Activated T-helper 1 cell treated with anti-CD3 and anti-CD28 coated beads, Interleukin-12 subunit alpha, Interleukin-12 subunit beta, Interleukin-2, Interleukin-4 antibody, amounts not matched to agents 30 ng/mL and 10 ng/mL and 1 ng/mL, durations not matched to agents 14 hours and 24 hours and 36 hours (primary cell): Measurements from ENCODE around the gene MRPS17. TPM values are rescaled to one million over a fixed set of nuclear protein-coding genes. Genes with fewer than 3 reads are reported as not detected.

Experiments
- DNase-seq: peaks from one replicate; pipeline ENCODE4 v3.0.0; 2021; ENCODE audit warnings: low spot score
- H3K27ac Mint-ChIP-seq: one replicate; pipeline ENCODE4 v1.8.0; 2021; ENCODE audit warnings: mild to moderate bottlenecking, mixed read lengths
- H3K27me3 Mint-ChIP-seq: one replicate; pipeline ENCODE4 v1.8.0; 2022; ENCODE audit warnings: mild to moderate bottlenecking, moderate library complexity, mixed read lengths; ENCODE audit not compliant: insufficient read depth
- H3K36me3 Mint-ChIP-seq: one replicate; pipeline ENCODE4 v1.8.0; 2021; ENCODE audit warnings: low read depth, mixed read lengths
- H3K4me1 Mint-ChIP-seq: one replicate; pipeline ENCODE4 v1.8.0; 2021; ENCODE audit warnings: low read depth, mixed read lengths
- H3K4me3 Mint-ChIP-seq: one replicate; pipeline ENCODE4 v1.8.0; 2021; ENCODE audit warnings: mild to moderate bottlenecking, moderate library complexity, mixed read lengths
- H3K9me3 Mint-ChIP-seq: one replicate; pipeline ENCODE4 v1.8.0; 2021; ENCODE audit warnings: mixed read lengths
- intact Hi-C: fragments of 100-400 bp; cut with micrococcal nuclease; formaldehyde crosslinking; loops from one replicate; pipeline ENCODE4 v1.15.1; 2024
- total RNA-seq: library from RNA; stranded (reverse); gene quantifications from 2 replicates; pipeline ENCODE4 v1.2.3, GENCODE V29; 2022

Gene MRPS17
- total RNA-seq, 1 donor from 2014 or later = 38.2 TPM

DNA sequence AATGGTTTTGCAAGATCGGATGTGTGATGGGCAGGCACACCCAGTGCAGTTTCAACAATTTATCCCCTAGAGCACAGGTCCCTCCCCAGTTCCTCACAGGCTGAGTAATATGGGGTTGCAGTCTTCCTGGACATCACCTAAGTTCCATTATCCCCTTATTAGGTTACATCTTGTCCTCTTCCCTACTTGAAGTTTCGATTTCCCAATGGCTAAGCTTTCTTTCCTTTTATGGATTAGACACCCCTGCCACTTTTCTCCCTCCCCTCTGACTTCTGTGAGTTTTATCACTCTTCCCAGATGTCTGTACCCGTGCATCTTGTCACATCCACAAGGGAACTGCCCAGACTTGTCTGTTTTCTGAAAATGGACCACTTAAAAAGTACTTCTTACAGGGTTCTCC lies 10.3 kb downstream of the MRPS17 start:
- Mint-ChIP-seq H3K27me3 (no peaks in the 10 kb centered on the region), H3K27ac (no peak overlapping the region), H3K4me3 (no peak overlapping the region), H3K9me3 (no peaks in the 10 kb centered on the region), H3K4me1 (peaks cover 20% of the 10 kb centered on the region), H3K36me3 (peaks cover 7% of the 10 kb centered on the region)
- DNase-seq = no peak
- intact Hi-C loops = loop anchor here (10.0 kb wide), 1 partner anchor 527 kb away; no protein-coding TSS in a partner anchor

- intact Hi-C loops = loop anchor here (1.0 to 10.0 kb wide), 4 partner anchors 12 to 529 kb away; partner anchors contain the start of genes CCT6A, MRPS17 and PSPH
- Mint-ChIP-seq H3K36me3 (peaks cover 7% of the 10 kb centered on the region), H3K27ac (peak overlapping the region; percentile 51), H3K4me1 (peaks cover 20% of the 10 kb centered on the region), H3K9me3 (no peaks in the 10 kb centered on the region), H3K27me3 (no peaks in the 10 kb centered on the region), H3K4me3 (peak overlapping the region; percentile 77)
- no peak for DNase-seq
Measured at GRCh38 chr7:55963584-55964168, 12.0 kb downstream of the MRPS17 start.

DNA sequence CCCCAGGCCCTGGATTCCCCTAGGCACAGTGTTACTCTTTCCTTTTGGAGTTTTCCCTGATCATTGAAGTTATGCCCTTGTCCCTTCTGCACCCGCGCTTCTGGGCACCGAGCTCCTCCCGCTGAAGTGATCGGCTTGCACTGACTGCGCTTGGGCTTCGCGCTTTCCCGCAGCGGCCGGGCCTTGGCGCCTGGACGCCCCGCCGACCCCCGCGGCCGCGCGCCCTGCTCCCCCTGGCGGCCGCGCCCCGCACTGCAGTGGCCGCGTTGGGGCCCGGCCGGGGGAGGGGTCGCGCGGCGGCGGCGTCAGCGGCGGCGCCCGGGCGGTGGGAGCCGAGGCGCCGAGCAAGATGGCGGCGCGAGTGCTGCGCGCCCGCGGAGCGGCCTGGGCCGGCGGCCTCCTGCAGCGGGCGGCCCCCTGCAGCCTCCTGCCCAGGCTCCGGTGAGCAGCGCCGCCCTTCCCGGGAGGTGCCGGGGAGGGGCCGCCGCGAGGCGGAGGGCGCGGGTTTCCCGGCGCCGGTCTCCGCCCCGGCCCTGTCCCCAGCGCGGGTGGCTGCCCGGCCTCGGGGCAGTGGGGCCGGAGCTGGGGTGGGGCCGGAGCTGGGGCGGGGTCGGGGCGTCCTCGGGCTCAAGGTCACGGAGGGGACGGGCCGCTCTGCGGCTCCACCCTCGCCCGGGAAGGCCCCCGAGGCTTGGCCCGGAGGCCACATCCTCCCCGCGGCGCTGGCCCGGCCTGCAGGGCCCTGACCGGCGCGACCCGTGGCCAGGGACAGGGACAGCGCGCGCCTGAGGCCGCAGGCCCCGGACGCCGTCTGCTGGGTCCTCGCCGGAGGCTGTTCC lies 12.8 kb downstream of the MRPS17 start, which contains the start of gene NIPSNAP2:
Gene NIPSNAP2, plus strand, starts transcription at position 325 of the 839 bp plus-strand sequence. Its CDS starts 25 bp downstream, at position 350.
- Mint-ChIP-seq H3K9me3 (no peaks in the 10 kb centered on the region), H3K4me1 (peaks cover 26% of the 10 kb centered on the region), H3K36me3 (peaks cover 10% of the 10 kb centered on the region), H3K4me3 (peak within 1 kb of the TSS; percentile 88), H3K27ac (peak within 1 kb of the TSS; percentile 89), H3K27me3 (no peaks in the 10 kb centered on the region)
- intact Hi-C loops = loop anchor here (1.0 to 10.0 kb wide), 6 partner anchors 13 to 530 kb away; partner anchors contain the start of genes CCT6A, CHCHD2, MRPS17 and PSPH
- DNase-seq = peak; percentile 55

- intact Hi-C loops = loop anchor here (1.0 to 10.0 kb wide), 3 partner anchors 78 to 530 kb away; partner anchors contain the start of genes CHCHD2 and ZNF713
- no peaks in the 10 kb centered on the region for H3K27me3 Mint-ChIP-seq
- peak overlapping the region; percentile 88 for H3K4me3 Mint-ChIP-seq
- H3K4me1 Mint-ChIP-seq = peaks cover 26% of the 10 kb centered on the region
- no peaks in the 10 kb centered on the region for H3K9me3 Mint-ChIP-seq
- peaks cover 12% of the 10 kb centered on the region for H3K36me3 Mint-ChIP-seq
- DNase-seq = no peak
- H3K27ac Mint-ChIP-seq = peak overlapping the region; percentile 89
Measured at GRCh38 chr7:55965100-55965470, 13.4 kb downstream of the MRPS17 start.

- H3K27me3 Mint-ChIP-seq = no peaks in the 10 kb centered on the region
- H3K9me3 Mint-ChIP-seq = no peaks in the 10 kb centered on the region
- peaks cover 15% of the 10 kb centered on the region for H3K36me3 Mint-ChIP-seq
- H3K27ac Mint-ChIP-seq = peak overlapping the region; percentile 23
- intact Hi-C loops = loop anchor here (1.0 to 10.0 kb wide), 3 partner anchors 79 to 531 kb away; partner anchors contain the start of genes CHCHD2 and ZNF713
- no peak for DNase-seq
- peaks cover 26% of the 10 kb centered on the region for H3K4me1 Mint-ChIP-seq
- H3K4me3 Mint-ChIP-seq = peak overlapping the region; percentile 88
Measured at GRCh38 chr7:55965805-55966421, 14.2 kb downstream of the MRPS17 start.

- no peak overlapping the region for H3K27ac Mint-ChIP-seq
- H3K36me3 Mint-ChIP-seq = peaks cover 18% of the 10 kb centered on the region
- H3K27me3 Mint-ChIP-seq = no peaks in the 10 kb centered on the region
- intact Hi-C loops = loop anchor here (10.0 kb wide), 1 partner anchor 532 kb away; no protein-coding TSS in a partner anchor
- peak overlapping the region; percentile 5 for H3K4me3 Mint-ChIP-seq
- DNase-seq = no peak
- no peaks in the 10 kb centered on the region for H3K9me3 Mint-ChIP-seq
- peaks cover 26% of the 10 kb centered on the region for H3K4me1 Mint-ChIP-seq
Measured at GRCh38 chr7:55966851-55967250, 15.2 kb downstream of the MRPS17 start.

DNA sequence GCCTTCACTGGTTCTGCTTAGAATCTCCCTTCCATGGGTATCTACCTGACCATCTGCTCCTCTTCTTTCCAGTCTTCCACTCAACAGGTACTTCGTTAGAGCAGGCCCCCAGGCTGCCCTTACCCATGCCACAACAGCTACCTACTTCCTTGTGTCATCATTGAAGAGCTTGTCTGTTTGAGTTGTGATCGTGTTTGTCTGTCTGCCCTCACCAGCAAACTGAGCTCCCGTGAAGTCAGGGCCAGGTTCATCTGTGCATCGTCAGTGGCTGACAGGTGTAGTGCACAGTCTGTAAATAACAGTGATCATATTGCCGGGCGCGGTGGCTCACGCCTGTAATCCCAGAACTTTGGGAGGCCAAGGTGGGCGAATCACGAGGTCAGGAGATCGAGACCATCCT lies 17.7 kb downstream of the MRPS17 start:
- Mint-ChIP-seq H3K27ac (peak overlapping the region; percentile 13), H3K27me3 (no peaks in the 10 kb centered on the region), H3K9me3 (no peaks in the 10 kb centered on the region), H3K36me3 (peaks cover 18% of the 10 kb centered on the region), H3K4me1 (peaks cover 16% of the 10 kb centered on the region), H3K4me3 (no peak overlapping the region)
- intact Hi-C loops = loop anchor here (10.0 kb wide), 1 partner anchor 535 kb away; no protein-coding TSS in a partner anchor
- no peak for DNase-seq

GRCh38 chr7:55970561-55970960 lies 18.9 kb downstream of the MRPS17 start:
- no peak for DNase-seq
- Mint-ChIP-seq H3K27me3 (no peaks in the 10 kb centered on the region), H3K27ac (peak overlapping the region; percentile 62), H3K9me3 (no peaks in the 10 kb centered on the region), H3K4me3 (no peak overlapping the region), H3K4me1 (peaks cover 16% of the 10 kb centered on the region), H3K36me3 (peaks cover 18% of the 10 kb centered on the region)
- intact Hi-C loops = no loop called here

DNA sequence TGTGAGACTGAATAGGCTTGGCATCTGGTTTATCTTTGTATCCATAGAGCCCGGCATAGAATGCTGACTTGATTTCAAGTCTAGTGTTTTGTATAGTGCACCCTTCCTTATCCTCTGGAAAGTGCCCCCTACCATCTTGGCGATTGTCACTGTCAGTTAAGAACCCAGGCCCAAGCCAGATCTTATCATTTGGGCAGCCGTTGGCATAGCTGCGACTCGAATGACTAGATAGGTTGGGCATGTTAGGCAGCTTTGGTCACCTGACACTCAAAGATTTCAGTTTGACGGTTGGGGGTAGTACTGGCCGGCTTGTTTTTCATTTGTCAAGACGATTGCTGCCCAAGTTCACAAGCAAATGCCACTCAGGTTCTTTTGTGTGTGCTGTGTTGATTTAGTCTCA lies 19.3 kb downstream of the MRPS17 start:
- no peak overlapping the region for H3K27ac Mint-ChIP-seq

DNA sequence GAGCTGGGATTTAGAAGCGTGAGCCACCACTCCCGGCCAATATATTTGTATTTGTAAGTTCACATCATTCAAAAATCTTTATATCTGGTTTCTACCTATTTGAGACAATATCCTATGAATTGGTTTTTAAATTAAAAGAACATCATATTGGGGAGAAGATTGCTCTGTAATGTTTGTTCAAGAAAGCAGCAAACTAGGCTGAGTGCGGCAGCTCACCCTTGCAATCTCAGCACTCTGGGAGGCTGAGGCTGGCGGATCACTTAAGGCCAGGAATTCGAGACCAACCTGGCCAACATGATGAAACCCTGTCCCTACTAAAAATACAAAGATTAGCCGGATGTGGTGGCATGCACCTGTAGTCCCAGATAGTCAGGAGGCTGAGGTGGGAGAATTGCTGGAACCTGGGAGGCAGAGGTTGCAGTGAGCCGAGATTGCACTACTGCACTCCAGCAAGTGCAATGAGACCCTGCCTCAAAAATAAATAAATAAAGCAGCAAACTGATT lies 22.1 kb downstream of the MRPS17 start:
- Mint-ChIP-seq H3K36me3 (peaks cover 13% of the 10 kb centered on the region), H3K27me3 (no peaks in the 10 kb centered on the region), H3K9me3 (no peaks in the 10 kb centered on the region), H3K4me3 (no peak overlapping the region), H3K27ac (no peak overlapping the region), H3K4me1 (peaks cover 6% of the 10 kb centered on the region)
- intact Hi-C loops = no loop called here
- no peak for DNase-seq

More for the DNA sequence above, 19.3 kb downstream of the MRPS17 start:
- intact Hi-C loops = no loop called here
- Mint-ChIP-seq H3K4me1 (peaks cover 12% of the 10 kb centered on the region), H3K27me3 (no peaks in the 10 kb centered on the region), H3K36me3 (peaks cover 15% of the 10 kb centered on the region), H3K9me3 (no peaks in the 10 kb centered on the region), H3K4me3 (no peak overlapping the region)
- DNase-seq = no peak

- no peaks in the 10 kb centered on the region for H3K4me1 Mint-ChIP-seq
- H3K4me3 Mint-ChIP-seq = no peak overlapping the region
- peaks cover 19% of the 10 kb centered on the region for H3K36me3 Mint-ChIP-seq
- DNase-seq = no peak
- H3K9me3 Mint-ChIP-seq = no peaks in the 10 kb centered on the region
- intact Hi-C loops = no loop called here
- H3K27ac Mint-ChIP-seq = no peak overlapping the region
- H3K27me3 Mint-ChIP-seq = no peaks in the 10 kb centered on the region
Measured at GRCh38 chr7:55975988-55976633, 24.4 kb downstream of the MRPS17 start.

DNA sequence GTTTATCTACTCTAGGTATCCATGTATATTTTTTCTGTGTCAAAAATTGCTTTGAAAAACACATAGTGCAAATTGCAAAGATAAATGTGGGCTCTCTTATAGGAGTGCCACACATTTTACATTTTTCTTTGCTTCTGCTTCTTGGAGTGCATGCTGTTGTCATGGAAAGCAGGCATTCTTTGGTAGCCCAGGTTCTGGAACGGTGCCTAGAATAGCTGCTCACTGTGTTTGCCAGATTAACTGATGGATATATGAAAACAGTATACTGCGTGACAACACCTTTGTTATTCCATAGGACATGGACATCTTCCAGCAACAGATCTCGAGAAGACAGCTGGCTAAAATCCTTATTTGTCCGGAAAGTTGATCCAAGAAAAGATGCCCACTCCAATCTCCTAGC lies 26.2 kb downstream of the MRPS17 start:
- intact Hi-C loops = no loop called here
- Mint-ChIP-seq H3K27me3 (no peaks in the 10 kb centered on the region), H3K4me1 (no peaks in the 10 kb centered on the region), H3K36me3 (peaks cover 21% of the 10 kb centered on the region), H3K27ac (no peak overlapping the region), H3K4me3 (no peak overlapping the region), H3K9me3 (no peaks in the 10 kb centered on the region)
- no peak for DNase-seq
